ENCODE measurements around the gene IL5RA.

DNA sequence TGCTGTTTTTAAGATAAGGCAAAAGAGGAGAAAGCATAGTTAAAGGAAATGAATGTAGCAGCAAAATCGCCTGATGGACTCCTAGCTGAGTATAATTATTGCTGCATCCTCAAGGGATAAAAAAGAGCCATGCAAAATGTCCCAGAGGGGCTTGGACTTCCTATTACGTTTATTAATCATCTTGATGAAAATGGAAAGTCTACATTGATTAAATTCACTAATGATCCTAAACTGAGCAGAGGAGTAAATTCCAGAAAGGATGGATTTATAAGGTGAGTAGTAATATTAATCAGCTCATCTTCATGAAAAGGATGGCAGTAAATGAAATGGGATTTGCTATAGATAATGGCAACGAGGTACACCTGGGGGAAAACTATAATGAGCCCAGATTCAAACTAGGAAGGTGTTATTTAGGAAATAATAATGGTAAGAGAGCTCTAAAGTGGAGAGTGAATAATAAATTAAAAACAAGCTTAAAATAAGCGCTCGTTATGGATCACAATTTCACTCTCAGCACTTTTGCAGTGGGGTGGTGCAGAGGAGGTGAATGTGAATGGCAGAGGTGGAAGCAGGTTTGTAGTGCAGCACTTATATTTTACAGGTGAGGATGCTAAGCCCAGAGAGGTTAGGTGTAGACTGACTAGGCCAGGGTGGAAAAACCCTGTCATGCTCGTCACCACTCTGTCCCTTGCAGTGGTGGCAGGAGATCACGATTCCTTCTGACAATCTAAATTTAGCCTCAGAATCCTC, 22.3 kb downstream of the IL5RA start:
- TF ChIP-seq EZH2phosphoT487 (IDR thresholded peaks at IDR 0.05; ENCODE audit: insufficient read depth, low read depth) (no peak), EZH2 (IDR thresholded peaks at IDR 0.05; ENCODE audit: insufficient read depth, poor library complexity, severe bottlenecking) (no peak)

Measured in GM23248 (cell line).